Measurements from ENCODE around the gene NUDT21.

NUDT21 gene

GRCh38 chr16:56450275-56450985 is 702 bp downstream of the NUDT21 start:
- peak overlapping the region; percentile 80 for H3K4me3 ChIP-seq (ENCODE audit: low read depth, low read length)
- DNase-seq (ENCODE audit: low read depth), result no peak
- in situ Hi-C loops (cut with HindIII; ENCODE audit: low sequenced_read_pairs), result no loop called here
- no peak for TF ChIP-seq CTCF (IDR thresholded peaks at IDR 0.05; ENCODE audit: low read depth, low read length, missing control alignments)

- H3K4me3 ChIP-seq (ENCODE audit: low read depth, low read length), result no peak overlapping the region
- no peak for TF ChIP-seq CTCF (IDR thresholded peaks at IDR 0.05; ENCODE audit: low read depth, low read length, missing control alignments)
- in situ Hi-C loops (cut with HindIII; ENCODE audit: low sequenced_read_pairs), result no loop called here
- DNase-seq (ENCODE audit: low read depth), result no peak
Observed at GRCh38 chr16:56448005-56448404, 3.1 kb downstream of the NUDT21 start.

GRCh38 chr16:56447286-56447685 is 3.8 kb downstream of the NUDT21 start:
- no peak overlapping the region for H3K4me3 ChIP-seq (ENCODE audit: low read depth, low read length)
- TF ChIP-seq CTCF (IDR thresholded peaks at IDR 0.05; ENCODE audit: low read depth, low read length, missing control alignments), result no peak
- in situ Hi-C loops (cut with HindIII; ENCODE audit: low sequenced_read_pairs), result no loop called here

GRCh38 chr16:56438038-56438437 is 13.1 kb downstream of the NUDT21 start:
- TF ChIP-seq CTCF (IDR thresholded peaks at IDR 0.05; ENCODE audit: low read depth, low read length, missing control alignments), result no peak
- H3K4me3 ChIP-seq (ENCODE audit: low read depth, low read length), result no peak overlapping the region
- no peak for DNase-seq (ENCODE audit: low read depth)
- in situ Hi-C loops (cut with HindIII; ENCODE audit: low sequenced_read_pairs), result no loop called here

More at GRCh38 chr16:56447286-56447685, 3.8 kb downstream of the NUDT21 start:
- no peak for DNase-seq (ENCODE audit: low read depth)

- DNase-seq (ENCODE audit: low read depth), result no peak
- no peak overlapping the region for H3K4me3 ChIP-seq (ENCODE audit: low read depth, low read length)
- in situ Hi-C loops (cut with HindIII; ENCODE audit: low sequenced_read_pairs), result no loop called here
- no peak for TF ChIP-seq CTCF (IDR thresholded peaks at IDR 0.05; ENCODE audit: low read depth, low read length, missing control alignments)
Observed at GRCh38 chr16:56436258-56436657, 14.9 kb downstream of the NUDT21 start.

- no peak for TF ChIP-seq CTCF (IDR thresholded peaks at IDR 0.05; ENCODE audit: low read depth, low read length, missing control alignments)
- H3K4me3 ChIP-seq (ENCODE audit: low read depth, low read length), result no peak overlapping the region
- in situ Hi-C loops (cut with HindIII; ENCODE audit: low sequenced_read_pairs), result no loop called here
- DNase-seq (ENCODE audit: low read depth), result no peak
Observed at GRCh38 chr16:56428091-56428490, 23.0 kb downstream of the NUDT21 start.

All from astrocyte of the cerebellum (primary cell).